GM19193 (cell line): Measurements from ENCODE around the gene PHGDH.

Experiments
- POLR2A ChIP-seq: IDR thresholded peaks from 4 replicates; pipeline ENCODE4 v1.6.1; 2011; ENCODE audit not compliant: insufficient read depth, insufficient read length; ENCODE audit errors: extremely low read depth

The PHGDH gene

GRCh38 chr1:119683893-119684292 lies 27.8 kb upstream of the PHGDH start:
- no peak for TF ChIP-seq POLR2A

- no peak for TF ChIP-seq POLR2A
Observed at GRCh38 chr1:119686661-119687060, 25.1 kb upstream of the PHGDH start.

GRCh38 chr1:119687434-119688079 lies 24.2 kb upstream of the PHGDH start:
- TF ChIP-seq POLR2A = no peak

DNA sequence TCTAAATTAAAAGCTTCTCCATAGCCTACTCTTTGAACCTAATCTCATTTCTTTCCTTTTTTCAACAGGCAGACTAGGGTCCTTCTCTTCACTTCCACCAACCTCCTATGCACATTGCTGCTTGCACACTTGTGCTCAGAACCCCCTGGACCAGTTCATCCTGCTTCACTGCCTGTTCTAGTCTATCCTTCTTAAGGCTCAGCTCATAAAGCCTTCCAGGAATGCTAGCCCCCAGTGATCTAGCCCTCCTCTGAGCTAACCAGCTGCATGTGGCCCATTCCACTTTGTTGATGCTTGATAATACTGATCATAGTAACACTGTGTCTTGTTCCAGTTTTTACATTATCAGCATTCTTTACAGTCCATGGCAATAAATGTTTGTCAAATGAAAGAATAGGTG lies 22.9 kb upstream of the PHGDH start:
- TF ChIP-seq POLR2A = no peak

DNA sequence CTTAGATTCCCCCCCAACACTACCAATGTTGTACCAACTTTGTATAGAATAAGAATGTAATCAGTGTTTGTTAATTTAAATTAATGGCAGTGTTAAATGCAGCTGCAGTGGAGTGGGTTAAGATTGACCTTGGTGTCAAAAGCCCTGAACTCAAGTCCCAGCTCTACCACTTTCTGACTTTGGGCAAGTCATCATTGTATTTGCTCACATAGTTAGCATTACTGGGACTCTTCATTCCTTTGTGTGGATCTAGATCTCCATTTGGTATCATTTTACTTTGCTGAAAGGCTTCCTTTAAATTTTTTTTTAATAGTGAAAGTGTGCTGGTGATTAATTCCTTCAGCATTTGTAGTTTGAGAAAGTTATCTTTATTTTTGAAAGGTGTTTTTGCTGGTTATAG lies 22.2 kb upstream of the PHGDH start:
- TF ChIP-seq POLR2A = no peak

- TF ChIP-seq POLR2A = no peak
Observed at GRCh38 chr1:119697598-119697997, 14.1 kb upstream of the PHGDH start.

- no peak for TF ChIP-seq POLR2A
Observed at GRCh38 chr1:119700326-119700725, 11.4 kb upstream of the PHGDH start.

- TF ChIP-seq POLR2A = no peak
Observed at GRCh38 chr1:119701659-119702058, 10.1 kb upstream of the PHGDH start.

DNA sequence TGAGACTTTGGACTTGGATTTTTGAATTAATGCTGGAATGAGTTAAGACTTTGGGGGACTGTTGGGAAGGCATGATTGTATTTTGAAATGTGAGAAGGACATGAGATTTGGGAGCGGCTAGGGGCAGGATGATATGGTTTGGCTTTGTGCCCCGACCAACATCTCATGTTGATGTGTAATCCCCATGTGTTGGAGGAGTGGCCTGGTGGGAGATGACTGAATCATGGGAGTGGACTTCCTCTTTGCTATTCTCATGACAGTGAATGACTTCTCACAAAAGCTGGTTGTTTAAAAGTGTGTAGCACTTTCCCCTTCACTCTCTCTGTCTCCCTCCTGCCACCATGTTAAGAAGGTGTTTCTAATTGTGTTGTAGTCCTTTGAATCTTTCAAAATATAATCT lies 9.3 kb upstream of the PHGDH start:
- TF ChIP-seq POLR2A = no peak

DNA sequence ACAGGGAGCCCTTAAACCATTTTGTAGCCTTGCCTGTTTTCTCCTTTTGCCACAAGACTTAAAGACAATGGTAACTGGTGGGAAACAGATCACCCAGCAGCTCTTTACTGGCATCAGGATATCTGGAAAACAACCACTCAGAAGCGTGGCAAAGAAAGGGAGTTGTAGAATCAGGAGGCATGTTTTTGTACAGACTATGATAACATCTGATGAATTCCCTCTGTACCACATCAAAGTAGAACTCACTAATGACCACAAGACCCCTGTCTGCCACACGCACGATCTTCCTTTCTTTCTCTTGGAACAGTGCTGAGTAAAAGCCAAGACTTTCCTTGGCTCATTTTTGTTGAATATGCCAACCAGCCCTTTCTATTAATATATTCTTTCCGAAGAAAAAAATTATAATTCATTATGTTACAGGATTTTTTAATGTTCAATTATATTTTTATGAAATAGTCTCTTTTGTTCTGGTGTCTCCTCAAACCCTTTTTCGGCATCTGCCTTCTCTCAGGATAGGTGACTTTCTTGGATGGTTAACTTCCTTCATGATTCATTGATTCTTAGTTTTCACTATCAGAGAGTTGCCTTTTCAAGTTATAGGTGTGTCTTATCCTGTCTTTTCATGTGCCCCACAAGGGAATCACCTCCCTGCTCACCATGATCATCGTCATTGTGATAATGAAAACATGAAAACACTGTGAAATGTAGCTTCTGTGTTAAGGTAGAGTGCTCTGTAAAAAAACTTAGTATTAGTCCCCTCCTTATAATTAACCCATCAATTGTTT lies 7.9 kb upstream of the PHGDH start:
- no peak for TF ChIP-seq POLR2A

DNA sequence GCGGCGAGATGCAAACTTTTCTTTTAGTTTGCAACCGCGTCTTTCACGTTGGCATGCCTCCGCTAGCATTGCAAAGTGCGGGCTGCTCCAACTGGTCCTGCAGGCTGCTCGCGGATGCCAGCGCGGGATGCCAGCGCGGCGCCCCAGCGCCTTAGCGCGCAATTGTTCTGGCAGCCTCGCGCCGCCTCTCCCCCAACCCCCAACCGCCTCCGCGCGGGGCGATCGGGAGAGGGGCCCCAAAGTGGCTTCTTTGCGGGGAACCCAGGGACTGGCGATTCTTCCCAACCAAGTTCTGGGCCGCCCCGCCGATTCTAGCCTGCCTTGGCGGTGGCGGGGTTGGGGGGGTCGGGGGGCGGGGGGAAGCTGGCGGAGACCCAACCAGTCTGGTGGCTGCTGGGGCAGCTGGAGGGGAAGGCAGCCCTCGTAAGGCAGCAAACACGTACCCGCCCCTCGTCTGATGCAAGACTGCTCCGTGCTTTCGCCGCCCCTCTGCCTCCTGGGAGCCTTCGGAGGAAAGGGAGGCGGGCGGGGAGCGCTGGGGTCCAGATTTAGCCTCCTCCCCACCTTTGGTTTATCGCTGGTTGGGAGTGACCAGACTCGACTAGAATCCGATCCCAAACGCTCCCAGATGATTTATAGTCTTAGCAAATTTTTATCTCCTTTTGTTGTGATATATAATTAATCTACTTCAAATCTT lies 756 bp downstream of the PHGDH start:
- no peak for TF ChIP-seq POLR2A

GRCh38 chr1:119713039-119713748 lies 1.5 kb downstream of the PHGDH start:
- TF ChIP-seq POLR2A = no peak

DNA sequence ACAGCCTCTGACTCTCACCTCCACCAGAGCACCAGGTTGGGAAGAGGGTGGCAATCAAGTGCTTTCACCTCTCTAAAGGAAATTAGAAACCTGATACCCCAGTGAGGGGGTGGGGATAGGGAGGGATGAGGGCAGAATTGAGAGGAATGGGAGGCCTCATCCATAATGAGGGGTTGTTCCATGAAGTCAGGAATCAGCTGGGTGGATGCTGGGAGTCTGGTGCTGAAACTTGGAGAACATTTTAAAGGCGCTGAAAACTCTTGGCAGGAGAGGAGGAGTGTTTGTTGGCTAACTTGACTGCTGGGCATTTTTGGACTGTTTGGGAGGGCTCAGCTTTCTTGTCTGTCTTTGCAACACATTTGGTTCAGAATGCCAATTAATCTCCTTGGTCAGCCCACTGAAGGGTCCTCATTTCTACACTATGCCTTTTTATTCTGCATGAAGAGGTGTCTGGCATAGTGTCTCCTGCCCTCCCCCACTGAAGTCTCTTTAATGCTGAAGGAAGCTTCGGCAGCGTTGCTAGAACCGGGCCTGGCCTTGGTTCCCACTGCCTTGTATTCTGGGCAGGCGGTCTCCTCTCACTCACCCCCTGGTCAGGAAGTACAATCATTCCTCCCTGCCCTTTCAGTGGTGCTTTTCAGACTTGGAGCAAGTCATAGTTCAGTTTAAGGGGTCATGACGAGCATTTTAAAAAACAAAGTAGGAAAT lies 2.2 kb downstream of the PHGDH start:
- TF ChIP-seq POLR2A = no peak

- TF ChIP-seq POLR2A = no peak
Observed at GRCh38 chr1:119714583-119714982, 2.8 kb downstream of the PHGDH start.
